Transverse colon (tissue), 4 donors: ENCODE results near the gene CDKN2C.
"Not testable (repeated sequence)": the region's sequence is repeated elsewhere in the genome, so short reads cannot be mapped to it uniquely, and the experiment has no call there.

Experiments used
- EP300 ChIP-seq: sonication (generic); formaldehyde crosslinking; IDR thresholded peaks from one replicate; pipeline ENCODE4 v1.6.1; 2017; ENCODE audit warnings: antibody characterized with exemption, low read depth
- POLR2A ChIP-seq: fragments of 450-650 bp; IDR thresholded peaks from one replicate; pipeline ENCODE4 v1.6.1; 2016; ENCODE audit warnings: antibody characterized with exemption, mild to moderate bottlenecking, moderate library complexity
- POLR2AphosphoS5 ChIP-seq, 3 donors: sonication (generic); formaldehyde crosslinking; IDR thresholded peaks; one replicate each; pipeline ENCODE4 v1.6.1; 2016; ENCODE audit warnings: antibody characterized with exemption in 3 of 3
- TF ChIP-seq, protein P1 (sequence below), 5 experiments: fragments of 200-600 bp in 3 of 5; fragments of 450-650 bp in 2 of 5; sonication (generic) in 3 of 5; IDR thresholded peaks; 1 replicate in 2 of 5; 2 replicates in 3 of 5; pipeline ENCODE4 v1.5.1; 2016 to 2017; ENCODE audit warnings: antibody characterized with exemption in 5 of 5, inconsistent platforms in 3 of 5, mild to moderate bottlenecking in 2 of 5, moderate library complexity in 1 of 5

DNA sequence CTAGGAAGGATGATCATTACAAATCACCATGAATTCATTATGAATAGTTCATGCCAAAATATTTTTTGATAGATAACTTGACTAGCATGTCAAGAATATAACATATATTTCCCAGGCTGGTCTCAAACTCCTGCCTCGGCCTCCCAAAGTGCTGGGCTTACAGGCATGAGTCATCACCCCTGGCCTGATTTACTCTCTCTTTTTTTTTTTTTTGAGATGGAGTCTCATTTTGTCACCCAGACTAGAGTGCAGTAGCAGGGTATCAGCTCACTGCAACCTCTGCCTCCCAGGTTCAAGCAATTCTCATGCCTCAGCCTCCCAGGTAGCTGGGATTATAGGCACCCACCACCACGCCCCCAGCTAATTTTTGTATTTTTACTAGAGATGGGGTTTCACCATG, 34.8 kb upstream of the CDKN2C start:
- TF ChIP-seq, protein P1, sequence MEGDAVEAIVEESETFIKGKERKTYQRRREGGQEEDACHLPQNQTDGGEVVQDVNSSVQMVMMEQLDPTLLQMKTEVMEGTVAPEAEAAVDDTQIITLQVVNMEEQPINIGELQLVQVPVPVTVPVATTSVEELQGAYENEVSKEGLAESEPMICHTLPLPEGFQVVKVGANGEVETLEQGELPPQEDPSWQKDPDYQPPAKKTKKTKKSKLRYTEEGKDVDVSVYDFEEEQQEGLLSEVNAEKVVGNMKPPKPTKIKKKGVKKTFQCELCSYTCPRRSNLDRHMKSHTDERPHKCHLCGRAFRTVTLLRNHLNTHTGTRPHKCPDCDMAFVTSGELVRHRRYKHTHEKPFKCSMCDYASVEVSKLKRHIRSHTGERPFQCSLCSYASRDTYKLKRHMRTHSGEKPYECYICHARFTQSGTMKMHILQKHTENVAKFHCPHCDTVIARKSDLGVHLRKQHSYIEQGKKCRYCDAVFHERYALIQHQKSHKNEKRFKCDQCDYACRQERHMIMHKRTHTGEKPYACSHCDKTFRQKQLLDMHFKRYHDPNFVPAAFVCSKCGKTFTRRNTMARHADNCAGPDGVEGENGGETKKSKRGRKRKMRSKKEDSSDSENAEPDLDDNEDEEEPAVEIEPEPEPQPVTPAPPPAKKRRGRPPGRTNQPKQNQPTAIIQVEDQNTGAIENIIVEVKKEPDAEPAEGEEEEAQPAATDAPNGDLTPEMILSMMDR (IDR thresholded peaks at IDR 0.05), result not testable (repeated sequence)
- not testable (repeated sequence) for TF ChIP-seq POLR2AphosphoS5 (IDR thresholded peaks at IDR 0.05); EP300; POLR2A
